Islet of Langerhans (tissue), 1 donor: ENCODE measurements around the gene CBR4.
"Not testable (repeated sequence)": the region's sequence is repeated elsewhere in the genome, so short reads cannot be mapped to it uniquely, and the experiment has no call there.

Source experiments
- FAIRE-seq: peaks from one replicate; lab custom pipeline; 2011; peaks lifted over from hg19 to GRCh38; lab: Jason Lieb, UNC

Gene CBR4

DNA sequence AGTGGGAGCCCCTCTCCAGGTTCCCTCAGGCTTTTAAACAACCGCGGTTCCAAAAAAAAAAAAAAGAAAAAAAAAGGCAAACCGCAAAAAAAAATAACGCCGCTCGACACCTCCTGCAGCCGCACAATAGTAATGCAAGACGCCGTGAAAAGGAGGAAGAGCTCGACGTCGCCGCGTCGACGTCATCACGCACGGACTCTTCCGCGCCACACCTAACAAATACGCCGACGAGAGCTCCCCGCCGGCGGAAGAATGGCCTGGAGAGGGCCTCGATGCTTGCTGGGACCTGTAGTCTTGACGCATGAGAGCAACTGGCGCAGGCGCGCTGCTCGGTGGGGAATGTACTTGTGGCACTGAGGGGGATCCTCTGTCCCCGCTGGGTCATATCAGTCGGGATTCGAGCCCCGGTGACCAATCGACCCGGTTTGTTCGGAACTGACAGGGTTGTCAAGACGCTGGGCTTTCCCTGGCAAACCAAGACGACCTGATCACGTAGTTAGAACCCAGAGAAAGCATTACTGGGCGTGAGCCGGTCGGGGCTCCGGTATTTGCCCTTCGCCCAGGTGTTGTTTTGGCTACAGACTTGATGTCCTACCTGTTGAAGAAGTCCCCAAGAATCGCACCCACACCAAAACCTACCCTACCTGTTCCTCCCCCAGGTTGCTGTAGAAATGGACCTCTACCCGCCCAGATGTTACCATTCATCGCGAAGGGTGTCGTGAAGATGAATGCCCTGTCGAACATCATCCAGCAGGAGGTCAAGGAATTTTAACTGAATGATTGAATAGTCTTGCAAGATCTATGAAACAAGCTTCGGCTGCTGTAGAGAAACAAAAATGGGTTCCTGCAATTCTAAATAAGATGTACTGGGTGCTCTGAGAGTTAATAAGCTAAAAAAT, at the start of gene CBR4:
CBR4 (minus strand) TSS at position 131 of the 899 bp plus-strand sequence. CDS start 166 bp downstream, outside the sequence.
- FAIRE-seq: peak; percentile 95

DNA sequence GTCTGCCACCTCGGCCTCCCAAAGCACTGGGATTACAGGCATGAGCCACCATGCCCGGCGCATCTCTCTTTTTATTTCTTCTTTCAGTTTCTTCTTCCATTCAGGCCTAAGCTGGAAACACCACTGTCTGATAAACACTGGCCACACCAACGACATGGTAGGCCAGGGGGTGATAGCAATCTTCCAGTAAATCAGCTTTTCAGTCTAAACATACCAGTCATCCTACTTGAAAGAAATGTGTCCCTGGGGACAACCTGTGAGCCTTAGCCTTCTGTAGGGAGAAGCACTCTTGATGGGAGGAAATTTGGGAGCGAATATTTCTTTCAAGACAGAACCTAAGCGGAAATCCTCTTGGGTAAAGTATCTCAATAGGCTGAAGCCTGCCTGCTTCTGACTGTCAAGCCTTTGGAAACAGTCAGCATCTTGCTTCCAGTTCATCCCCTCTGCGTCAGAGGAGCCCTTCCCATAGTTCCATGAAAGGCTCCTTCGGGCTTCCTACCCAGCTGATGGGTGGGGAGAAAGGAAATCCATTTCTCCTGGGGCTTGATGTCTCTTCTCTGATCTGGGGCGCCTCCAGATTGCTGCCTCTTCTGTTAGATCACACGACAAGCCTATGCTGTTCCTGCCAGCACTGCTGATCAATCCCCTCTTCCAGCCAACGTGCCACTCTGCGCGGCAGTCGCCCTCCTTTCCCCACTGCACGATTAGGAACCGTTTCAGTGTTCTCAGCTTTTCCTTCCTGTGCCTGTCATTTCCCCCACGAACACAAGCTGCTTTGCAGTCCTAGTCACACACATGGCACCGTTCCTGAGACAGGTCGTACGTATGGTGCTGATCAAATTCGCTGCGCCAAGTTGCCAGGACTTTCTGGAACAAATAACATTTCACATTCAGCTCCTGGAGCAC, 49.5 kb upstream of the CBR4 start:
- no peak for FAIRE-seq

DNA sequence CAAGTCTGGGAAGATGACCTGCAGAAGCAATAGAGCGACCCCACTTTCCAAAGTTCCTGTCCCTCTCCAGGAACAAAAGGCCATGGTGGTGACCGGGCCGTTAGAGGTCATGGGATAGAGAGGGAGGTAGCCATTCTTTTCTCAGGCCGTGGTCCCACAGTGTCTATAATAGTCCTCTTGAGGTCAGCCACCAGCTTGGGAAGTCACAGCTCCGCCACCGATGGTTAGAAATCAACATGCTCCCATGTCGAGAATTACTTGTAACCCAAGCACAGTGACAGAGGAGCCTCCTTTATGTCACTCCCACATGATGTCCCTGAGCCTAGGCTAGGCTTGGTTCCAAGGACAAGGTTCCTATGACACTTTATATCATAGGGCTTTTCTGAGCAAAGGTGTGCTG, 48.3 kb upstream of the CBR4 start:
- FAIRE-seq: no peak

DNA sequence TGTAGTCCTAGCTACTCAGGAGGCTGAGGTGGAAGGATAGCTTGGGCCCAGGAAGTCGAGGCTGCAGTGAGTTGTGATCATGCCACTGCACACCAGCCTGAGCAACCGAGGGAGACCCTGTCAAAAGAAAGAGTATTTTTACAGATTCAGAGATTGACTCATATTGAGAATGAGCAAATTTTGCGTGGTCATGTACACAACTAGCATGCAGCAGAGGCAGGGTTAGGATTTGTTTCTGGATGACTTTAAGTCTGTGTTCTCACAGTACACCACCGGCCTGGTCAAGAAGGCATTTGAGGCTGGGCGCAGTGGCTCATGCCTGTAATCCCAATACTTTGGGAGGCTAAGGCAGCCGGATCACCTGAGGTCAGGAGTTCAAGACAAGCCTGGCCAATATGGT, 44.8 kb upstream of the CBR4 start:
- FAIRE-seq: no peak

DNA sequence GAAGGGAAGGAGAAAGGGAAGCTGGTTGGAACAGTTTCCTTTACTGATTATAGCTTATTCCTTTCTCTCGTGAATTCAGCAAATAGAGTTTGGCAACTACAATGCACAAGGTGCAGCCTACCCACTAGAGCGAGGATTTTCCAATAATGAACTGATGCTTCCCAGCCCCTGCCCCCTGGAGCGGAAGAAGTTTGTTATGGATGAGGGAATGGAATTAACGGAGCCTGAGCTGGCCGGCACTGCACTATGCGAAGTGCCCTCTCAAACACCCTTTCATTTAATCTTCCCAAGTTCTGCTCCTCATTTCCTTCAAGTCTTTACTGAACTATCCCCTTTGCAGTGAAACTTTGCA, 42.5 kb upstream of the CBR4 start:
- FAIRE-seq: no peak

DNA sequence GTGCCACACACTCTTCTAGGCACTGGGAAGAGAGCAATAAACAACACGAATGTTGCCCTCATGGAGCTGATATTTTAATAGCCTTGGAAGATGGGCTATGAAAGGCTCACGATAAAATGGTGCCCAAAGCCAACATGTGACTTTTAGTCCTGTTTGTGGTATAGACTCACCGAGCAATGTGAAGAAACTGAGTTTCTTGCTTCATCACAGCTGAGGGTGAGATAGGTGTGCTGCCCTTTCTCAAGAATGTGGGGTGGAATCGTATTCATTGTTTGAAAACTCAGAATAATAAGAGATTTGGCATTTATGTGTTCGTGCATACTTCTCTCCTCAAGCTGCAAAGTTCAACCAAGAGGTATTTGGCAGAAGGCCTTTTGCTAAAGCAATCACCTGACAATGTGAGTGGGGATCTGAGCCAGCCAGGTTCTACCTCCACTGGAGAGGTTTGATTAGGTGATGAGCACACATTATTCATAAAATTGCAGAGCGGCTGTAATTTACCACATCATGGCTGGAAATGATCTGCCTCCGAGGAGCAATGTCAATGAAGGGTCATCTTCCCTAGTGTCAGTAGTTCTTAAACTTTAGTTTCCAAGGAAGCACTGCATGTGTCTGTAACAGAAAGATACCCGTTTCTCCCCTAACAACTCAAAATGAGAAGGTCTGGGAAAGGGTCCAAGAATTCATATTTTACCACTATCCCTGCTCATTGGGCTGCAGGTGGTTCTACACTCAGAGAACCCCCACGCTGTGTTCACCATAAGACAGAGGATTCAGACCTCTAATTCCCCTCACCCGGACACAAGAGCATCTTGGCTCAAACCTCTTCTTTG, 41.9 kb upstream of the CBR4 start:
- FAIRE-seq: no peak

DNA sequence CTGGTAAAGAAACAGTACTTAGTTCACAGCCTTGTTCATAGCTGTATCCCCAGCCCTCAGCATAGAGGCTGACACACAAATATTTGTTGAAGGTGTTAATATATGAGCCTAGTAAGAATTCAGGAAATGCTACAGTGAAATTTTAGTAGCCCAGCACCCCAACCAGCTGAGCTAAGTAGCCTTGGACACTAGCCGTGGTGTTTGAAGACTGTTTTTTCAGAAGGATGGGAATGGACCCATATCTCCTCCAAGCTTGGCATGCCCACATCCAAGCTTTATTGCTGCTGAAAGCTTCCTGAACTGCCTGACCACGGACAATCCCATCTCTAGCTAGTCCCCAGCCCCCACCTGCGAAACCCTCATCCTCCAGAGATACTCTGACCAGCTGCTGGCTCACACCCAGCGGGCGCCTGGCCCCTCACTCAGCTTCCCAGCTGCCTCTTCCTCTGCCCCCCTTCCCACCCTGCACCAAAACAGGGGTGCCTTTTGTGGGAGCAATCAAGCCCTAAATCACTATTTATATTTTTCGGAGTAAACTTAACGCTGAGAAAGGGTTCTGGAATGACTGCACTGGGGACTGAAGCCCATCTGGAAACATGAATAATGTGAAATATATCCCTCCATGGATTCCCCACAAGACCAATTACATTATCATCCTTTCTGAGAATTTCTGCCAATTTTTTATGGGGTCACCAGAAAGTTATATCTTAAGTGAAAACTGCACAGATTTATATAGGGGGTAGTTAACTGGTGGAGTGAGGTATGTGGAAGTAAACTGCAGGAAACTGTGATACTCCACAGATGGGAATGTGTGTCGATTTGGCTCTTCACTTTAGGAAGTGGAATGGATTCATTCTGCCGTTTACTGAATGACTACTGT, 41.1 kb upstream of the CBR4 start:
- no peak for FAIRE-seq

DNA sequence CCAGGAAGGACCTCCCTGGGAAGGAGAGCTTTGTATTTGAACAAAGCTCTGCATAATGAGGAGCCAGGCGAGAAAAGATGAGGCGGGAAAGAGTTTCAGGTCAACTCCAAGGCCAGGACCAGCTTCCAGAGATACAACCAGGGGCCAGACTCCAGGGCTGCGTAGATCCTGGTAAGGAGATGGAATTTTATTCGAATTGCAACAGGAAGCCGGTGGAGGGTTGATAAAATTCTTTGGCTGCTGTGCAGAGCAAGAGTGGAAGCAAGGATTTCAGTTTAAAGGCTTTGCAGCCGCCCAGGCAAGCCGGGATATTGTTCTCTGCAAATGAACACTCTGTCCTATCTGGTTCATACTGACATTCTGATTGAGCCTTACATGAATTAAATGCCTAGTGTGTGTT, 40.2 kb upstream of the CBR4 start:
- no peak for FAIRE-seq

DNA sequence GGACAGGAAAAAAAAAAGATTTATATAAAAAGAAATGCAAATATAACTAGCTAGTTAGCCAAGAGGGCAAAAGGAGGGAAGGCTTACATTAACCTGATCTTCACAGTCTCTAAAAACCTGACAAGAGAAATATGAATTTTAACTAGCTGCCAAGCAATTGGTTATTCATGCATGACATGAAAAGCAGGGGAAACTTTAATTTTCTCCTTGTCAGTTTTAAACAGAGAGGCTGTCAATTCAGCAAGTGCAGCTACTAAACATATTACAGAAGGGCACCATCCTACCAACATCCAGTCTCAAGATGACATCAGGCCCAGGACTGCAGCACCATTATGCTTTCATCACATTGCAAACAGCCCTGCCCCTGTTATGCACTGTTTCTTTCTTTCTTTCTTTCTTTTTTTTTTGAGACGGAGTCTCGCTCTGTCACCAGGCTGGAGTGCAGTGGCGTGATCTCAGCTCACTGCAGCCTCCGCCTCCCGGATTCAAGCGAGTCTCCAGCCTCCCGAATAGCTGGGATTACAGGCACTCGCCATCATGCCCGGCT, 38.9 kb upstream of the CBR4 start:
- FAIRE-seq: no peak

DNA sequence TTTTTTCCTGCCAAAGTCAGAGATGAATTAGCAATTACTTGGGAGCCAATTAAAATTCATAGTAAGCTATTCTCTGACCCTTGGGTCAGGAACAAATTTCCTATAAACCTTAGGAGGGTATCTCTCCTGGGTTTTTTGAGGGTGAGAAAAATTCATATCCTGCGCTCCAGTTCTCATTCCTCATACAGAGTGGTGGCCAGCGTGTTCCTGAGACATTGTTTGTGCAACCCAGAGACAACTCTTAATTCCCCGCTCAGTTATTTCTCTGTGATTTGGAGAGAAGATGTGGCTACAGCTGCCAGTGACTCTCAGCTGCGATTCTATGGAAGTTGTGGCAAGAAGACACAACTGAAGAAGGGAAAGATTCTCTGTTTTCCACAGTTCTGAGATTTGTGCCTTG, 37.9 kb upstream of the CBR4 start:
- FAIRE-seq: no peak

DNA sequence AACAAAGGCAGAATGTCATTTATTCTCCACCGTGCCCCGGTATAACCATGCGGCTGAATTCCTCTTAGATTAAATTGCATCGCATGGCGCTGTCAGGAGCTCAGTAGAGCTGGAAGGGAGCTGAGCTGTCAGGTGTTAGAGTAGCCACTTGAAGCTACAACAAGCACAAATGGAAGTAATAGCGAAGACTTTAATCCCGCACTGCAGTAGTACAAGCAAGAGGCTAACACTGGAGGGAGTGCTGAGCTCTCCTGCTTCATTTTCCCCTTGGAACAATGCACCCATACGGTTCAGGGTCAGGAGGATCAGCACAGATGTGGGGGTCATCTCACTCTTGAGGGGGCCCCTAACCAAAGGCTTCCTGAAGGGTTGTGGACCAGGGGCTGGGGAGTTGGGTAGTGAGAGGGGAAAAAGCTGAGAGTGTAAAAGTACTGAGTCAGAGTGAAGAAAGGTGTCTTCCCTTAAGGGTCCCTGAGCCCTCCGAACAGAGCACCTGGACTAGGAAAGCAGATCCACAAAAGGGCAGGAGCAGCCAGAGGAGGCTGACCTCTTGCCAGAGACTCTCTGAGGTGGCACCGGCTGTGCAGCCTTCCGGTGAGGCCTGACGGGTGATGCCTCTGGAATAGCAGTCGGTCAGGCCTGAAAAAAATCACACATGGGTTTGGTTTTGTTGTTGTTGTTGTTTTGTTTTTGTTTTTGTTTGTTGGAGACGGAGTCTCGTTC, 36.0 kb upstream of the CBR4 start:
- no peak for FAIRE-seq

DNA sequence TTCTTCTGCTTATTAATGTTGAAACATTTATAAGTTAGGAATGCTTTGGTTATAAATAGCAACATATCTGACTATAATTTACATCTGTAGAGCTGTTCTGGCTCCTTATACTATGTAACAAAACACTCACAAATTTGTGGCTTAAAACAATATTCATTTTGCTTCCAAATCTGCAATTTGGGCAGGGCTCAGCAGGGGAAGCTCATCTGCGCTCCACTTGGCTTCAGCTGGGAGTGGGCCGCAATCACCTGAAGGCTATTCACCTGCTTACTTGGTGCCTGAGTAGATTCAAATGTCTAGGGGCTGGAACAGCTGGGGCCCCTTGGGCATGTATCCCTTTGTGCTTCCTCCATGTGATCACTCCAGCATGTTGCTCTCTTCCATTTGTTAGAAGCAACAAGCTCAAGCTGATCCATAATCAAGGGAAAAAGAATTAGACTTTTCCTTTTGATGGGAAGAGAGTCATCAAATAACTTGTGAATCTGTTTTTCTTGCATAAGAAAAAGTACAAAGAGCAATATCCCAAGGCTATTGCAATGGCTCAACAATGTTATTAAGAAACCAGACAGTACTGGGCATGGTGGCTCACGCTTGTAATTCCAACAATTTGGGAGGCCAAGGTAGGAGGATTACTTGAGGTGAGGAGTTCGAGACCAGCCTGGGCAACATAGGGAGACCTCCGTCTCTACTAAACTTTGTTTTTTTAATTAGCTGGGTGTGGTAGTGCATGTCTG, 34.8 kb upstream of the CBR4 start:
- no peak for FAIRE-seq

DNA sequence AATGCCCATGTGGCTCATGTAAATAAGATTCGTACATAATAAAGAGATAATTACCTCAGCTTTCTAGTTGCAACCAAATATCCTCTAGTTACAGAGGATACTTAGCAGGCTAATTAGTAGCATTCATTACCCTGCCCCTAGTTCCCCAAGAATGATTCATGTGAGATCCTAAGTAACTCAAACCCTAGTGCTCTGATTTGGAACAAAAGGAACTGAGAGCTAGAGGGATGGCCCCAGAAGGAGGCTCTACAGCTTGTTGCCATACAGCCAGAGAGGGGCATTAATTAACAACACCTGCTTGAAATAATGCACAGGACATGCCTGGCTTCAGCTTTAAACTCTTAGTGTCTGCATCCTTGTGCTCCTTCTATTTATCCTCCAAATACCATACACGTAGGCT, 32.6 kb upstream of the CBR4 start:
- FAIRE-seq: no peak

DNA sequence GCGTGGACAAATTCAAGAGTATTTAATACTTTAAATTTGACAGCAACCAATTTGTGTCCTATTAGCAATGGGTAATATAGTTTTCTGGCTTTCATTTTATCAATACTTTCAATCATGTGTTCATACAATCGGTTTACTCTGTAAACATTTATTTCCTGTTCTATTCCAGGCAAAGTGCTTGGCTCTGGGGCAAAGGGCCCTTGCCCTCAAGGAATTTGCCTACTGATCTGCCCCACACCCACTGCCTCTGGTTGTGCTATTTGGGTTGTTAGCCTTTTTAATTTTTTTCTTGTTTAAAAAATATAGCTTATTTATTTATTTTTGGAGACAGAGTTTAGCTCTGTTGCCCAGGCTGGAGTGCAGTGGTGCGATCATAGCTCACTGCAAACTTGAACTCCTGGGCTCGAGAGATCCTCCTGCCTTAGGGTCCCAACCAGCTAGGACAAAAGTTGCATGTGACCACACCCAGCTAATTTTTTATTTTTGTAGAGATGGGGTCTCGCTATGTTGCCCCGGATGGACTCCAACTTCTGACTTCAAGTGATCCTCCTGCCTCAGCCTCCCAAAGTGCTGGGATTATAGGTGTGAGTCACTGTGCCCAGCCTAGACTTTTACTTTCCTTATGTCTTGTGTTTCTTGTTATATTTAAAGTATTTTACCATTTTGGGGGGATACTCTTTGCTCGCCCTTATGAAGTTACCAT, 30.7 kb upstream of the CBR4 start:
- FAIRE-seq: no peak

DNA sequence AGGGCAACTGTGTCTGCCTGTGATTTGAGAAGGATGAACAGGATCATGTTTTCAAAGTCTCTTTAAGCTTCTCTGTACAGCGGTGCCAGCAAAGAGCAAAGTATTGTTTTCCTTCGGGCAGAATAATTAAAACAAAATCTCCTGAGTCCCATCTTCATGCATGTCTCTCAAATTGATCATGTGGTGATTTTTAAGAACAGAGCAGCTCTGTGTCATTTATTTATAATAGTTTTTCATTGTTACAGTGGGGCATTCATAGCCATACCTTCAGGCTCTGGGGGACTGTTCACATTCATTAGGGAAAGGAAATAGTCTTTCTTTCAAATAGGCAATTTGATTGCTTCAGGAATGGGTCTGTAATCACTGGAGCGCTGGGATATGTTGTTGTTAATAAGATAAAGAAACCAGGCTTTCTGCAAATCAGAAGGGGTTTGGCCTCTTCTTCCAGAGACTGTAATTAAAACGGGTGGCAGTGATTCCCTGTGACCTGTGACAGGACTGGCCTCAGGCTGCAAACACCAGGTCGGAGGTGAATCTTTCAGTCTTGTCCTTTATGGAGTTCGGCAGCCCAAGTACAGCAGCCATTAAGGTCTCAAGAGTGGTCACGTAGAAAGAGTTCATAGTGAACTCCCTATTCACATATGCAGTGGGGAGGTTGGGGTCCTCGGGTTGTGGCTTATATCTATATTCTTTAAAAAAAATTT, 29.3 kb upstream of the CBR4 start:
- no peak for FAIRE-seq

DNA sequence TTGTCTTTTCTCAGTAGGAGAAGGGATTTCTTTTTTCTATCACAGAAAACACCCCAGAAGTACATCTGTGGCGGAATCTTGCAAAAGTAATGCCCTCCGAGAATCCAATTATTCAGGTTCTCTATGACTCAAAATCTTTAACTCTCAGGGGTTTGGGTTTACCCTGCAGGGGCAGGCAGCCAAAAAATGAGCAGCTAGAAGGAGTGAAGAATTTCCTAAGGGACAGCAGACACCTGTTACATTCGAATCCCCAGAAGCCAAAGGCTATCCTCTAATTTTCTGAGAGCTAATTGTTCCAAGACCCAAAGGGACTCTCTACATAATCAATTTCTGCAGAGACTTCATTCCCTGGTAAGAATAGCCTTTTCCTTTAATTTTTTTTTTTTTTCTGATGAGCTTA, 27.5 kb upstream of the CBR4 start:
- FAIRE-seq: no peak

DNA sequence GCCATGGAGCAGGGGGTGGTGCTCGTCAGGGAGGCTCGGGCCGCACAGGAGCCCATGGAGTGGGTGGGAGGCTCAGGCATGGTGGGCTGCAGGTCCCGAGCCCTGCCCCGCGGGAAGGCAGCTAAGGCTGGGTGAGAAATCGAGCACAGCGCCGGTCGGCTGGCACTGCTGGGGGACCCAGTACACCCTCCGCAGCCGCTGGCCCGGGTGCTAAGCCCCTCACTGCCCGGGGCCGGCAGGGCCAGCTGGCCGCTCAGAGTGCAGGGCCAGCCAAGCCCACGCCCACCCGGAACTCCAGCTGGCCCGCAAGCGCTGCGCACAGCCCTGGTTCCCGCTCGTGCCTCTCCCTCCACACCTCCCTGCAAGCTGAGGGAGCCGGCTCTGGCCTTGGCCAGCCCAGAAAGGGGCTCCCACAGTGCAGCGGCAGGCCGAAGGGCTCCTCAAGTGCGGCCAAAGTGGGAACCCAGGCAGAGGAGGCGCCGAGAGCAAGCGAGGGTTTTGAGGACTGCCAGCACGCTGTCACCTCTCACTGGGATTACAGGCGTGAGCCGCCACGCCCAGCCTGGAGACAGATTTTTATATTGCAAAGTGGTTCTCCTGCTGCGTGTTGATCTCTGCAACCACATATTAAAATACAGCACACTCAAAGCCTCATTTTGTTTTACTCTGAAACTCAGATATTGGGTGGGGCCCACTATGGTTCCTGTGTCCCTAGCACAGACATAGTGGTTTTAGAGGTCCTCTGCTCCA, 26.0 kb upstream of the CBR4 start:
- not testable (repeated sequence) for FAIRE-seq

DNA sequence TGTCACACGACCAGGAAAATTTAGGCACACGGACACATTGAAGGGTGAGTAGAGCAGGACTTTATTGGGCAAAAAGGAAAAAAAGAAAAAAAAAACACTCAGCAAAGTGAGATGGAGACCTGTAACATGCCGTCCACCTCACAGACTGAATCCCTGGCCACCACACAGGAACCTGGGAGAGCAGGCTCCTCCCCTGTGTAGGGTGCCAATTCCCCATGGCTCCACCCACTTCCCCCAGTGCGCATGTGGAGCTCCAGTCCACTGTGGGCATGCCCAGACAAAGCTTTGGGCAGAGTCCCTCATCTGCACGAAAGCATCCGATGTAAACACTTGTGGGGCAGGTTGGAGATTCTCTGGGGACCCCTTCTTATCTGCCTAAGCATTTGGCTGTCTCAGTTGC, 23.6 kb upstream of the CBR4 start:
- FAIRE-seq: no peak
